Activated CD4-positive, alpha-beta T cell treated with anti-CD3 and anti-CD28 coated beads, Interleukin-2, amount 50 U/mL, for 24 hours (primary cell): ENCODE results near the gene KIDINS220.

Experiments used
- DNase-seq, 2 donors: peaks; one replicate each; pipeline ENCODE4 v3.0.0-alpha.2; 2020; ENCODE audit warnings: low read depth in 1 of 2, low spot score in 1 of 2

The KIDINS220 gene

DNA sequence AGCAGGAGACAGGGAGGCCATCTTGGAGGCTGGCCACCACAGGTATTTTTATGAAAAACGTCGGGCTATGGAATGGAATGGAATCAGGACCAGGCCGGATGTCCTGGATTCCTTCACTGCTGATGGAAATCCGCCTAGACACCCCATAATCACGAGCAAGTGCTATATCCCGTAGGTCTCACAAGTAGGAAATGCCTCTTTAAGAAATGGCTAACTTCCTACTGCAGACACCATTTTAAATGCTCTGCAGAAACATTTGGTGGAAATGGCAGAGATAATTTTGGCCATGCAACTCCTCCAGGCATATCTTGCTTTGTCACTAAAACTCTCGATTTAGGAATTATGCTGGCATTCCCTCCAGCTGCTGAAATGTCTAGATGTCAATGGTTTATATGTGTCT, 137.6 kb downstream of the KIDINS220 start:
- no peak for DNase-seq

GRCh38 chr2:8697190-8697589, 140.2 kb downstream of the KIDINS220 start:
- no peak for DNase-seq

GRCh38 chr2:8694737-8695136, 142.7 kb downstream of the KIDINS220 start:
- no peak for DNase-seq

- no peak for DNase-seq
Measured at GRCh38 chr2:8693157-8693821, 144.1 kb downstream of the KIDINS220 start.

GRCh38 chr2:8692783-8693156, 144.6 kb downstream of the KIDINS220 start:
- DNase-seq = no peak

DNA sequence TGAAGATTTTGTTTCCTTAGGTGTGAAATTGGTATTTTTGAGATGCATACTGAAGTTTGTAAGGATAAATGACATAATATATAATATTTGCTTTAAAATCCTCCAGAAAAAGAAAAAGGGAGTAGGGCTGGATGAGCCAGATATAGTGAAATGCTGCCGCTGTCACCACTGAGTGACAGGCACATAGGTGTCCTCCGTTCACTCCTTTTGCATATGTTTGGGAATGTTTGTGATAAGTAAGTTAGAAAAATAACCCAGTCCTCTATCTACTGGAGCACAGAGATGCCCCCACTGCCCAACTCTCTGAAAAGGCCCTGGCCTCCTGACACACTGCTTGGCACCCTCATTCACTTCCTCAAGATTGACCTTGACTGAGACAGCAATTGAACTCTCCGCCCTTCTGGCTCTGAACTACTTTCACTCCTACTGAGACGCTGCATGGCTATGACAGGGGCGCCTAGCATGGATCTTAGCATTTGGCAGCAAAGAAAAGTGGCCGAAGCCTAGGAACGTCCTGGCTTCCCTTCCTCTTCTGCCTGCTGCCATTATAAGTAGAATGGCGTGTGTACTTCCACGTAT, 145.5 kb downstream of the KIDINS220 start:
- no peak for DNase-seq

DNA sequence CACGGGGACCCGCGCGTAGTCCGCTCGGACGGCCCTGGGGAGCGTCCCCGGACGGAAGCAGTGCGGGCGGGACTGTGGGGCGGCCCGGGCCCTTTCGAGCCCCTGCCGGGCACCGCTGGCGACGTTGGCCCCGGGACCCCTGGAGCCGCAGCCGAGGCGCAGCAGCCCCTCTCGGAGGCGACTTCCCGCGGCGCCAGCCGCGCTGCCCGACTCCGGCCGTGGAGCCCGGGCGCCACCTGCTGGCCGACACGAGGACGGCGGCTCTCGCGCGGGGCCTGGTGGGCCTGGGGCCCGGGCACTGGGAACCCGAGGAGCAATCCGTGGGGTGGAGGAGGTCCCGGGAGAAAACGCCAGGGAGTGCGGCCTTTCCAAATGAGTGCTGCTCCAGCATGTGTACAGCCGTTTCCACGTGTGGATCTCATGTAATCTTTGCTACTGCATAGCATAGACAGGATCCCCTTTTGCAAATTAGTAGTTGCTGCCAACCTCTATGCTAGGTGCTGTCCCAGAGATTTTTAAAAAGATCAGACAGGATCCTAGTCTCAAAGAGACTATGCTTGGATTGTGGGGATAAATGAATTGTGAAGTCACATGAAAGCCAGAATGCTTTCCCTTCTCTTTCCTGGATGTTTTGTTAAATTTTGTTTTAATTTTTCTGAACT, 151.6 kb downstream of the KIDINS220 start:
- DNase-seq = peak; percentile 65 to 83

GRCh38 chr2:8684878-8685696, 152.3 kb downstream of the KIDINS220 start:
- DNase-seq = peak in 1 of 2 donors; percentile 34

GRCh38 chr2:8684540-8684877, 152.9 kb downstream of the KIDINS220 start:
- no peak for DNase-seq

- no peak for DNase-seq
Measured at GRCh38 chr2:8682719-8683667, 154.4 kb downstream of the KIDINS220 start.

DNA sequence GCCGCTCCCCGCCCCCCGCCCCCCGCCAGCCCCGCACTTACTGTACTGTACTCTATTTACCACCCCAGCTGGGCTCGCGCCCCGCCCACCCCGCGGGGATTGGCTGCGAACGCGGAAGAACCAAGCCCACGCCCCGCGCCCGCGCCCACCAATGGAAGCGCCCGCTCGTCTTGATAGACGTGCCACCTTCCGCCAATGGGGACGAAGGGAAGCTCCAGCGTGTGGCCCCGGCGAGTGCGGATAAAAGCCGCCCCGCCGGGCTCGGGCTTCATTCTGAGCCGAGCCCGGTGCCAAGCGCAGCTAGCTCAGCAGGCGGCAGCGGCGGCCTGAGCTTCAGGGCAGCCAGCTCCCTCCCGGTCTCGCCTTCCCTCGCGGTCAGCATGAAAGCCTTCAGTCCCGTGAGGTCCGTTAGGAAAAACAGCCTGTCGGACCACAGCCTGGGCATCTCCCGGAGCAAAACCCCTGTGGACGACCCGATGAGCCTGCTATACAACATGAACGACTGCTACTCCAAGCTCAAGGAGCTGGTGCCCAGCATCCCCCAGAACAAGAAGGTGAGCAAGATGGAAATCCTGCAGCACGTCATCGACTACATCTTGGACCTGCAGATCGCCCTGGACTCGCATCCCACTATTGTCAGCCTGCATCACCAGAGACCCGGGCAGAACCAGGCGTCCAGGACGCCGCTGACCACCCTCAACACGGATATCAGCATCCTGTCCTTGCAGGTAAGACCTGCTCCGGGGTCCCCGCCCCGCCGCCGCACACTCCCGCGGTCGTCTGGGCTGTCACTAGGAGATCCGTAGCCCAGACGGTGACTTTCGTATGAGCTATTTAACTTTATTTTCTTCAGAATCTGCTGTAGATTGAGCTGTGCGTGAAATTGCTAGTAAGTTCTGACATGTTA, 155.4 kb downstream of the KIDINS220 start, which contains the start of gene ID2:
TSS of gene ID2 (plus strand) at position 271 of the 907 bp plus-strand sequence. CDS start at position 381, 110 bp downstream.
- peak; percentile 96 for DNase-seq

DNA sequence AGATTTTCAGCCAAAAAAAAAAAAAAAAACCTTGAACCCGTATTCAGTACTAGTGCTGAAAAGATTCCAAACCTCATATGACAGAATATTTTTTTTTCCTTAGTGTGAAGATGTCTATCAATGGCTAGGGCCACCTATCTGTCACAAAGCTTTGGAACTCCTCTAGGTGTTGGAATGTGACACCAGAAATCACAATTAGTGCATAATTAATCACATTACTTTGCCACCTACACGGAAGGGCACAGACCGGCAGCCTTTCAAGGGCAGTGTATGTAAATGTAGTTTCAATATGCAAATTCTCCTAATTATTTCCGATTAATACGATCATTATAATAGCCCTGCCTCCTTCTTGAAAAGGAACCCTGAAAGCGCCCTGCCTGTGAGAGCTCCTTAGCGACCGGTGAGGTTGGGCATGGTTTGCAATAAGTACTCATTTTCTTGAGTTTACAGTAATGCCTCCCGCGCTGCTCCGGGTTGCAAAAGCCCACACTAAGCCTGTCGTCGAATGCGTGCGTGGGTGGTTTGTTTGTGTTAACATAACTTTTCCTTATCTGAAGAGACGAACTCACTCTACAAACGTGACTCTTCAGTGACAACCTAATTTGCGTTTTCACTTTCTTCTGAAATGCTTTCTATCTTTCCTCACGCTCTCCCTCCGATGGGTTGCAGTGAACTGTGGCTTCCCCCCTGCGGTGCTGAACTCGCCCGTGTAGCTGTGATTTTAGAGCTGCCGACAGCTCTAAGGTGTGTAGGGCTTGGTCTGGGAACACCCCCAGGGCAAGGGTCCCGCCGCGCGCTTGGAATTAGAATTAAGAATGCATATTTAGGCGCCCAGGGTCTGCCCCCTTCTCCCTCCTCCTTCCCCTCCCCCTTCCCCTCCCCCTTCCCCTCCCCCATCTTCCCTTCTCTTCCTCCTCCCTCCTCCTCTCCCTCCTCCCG, 156.3 kb downstream of the KIDINS220 start:
- peak; percentile 73 to 85 for DNase-seq

GRCh38 chr2:8679827-8680731, 157.3 kb downstream of the KIDINS220 start:
- no peak for DNase-seq

GRCh38 chr2:8679567-8679826, 157.9 kb downstream of the KIDINS220 start:
- no peak for DNase-seq
